GM19351 (cell line): ENCODE results near the gene NUP210.
"Not testable (repeated sequence)": the region's sequence is repeated elsewhere in the genome, so short reads cannot be mapped to it uniquely, and the experiment has no call there.

ENCODE experiments used
- ATAC-seq: cut with Tn5 transposase; IDR thresholded peaks from one replicate; pipeline ENCODE4 v1.9.1; 2021; ENCODE audit warnings: mild to moderate bottlenecking, moderate library complexity; ENCODE audit not compliant: unreplicated experiment

The NUP210 gene

DNA sequence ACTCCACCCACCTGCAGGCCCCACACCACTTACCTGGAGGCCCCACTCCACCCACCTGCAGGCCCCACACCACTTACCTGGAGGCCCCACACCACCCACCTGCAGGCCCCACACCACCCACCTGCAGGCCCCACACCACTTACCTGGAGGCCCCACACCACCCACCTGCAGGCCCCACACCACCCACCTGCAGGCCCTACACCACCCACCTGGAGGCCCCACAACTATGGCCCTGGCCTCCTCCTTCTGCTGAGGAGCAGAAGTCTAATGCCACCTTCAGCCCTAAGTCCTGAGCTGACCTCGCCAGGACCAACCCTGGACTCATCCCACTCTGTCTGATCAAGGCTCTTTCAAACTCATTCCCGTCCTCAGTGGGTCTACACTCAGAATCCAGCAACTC lies 42.4 kb downstream of the NUP210 start:
- not testable (repeated sequence) for ATAC-seq

GRCh38 chr3:13377021-13377420 lies 43.1 kb downstream of the NUP210 start:
- ATAC-seq = no peak

- no peak for ATAC-seq
Measured at GRCh38 chr3:13376091-13376490, 44.0 kb downstream of the NUP210 start.

DNA sequence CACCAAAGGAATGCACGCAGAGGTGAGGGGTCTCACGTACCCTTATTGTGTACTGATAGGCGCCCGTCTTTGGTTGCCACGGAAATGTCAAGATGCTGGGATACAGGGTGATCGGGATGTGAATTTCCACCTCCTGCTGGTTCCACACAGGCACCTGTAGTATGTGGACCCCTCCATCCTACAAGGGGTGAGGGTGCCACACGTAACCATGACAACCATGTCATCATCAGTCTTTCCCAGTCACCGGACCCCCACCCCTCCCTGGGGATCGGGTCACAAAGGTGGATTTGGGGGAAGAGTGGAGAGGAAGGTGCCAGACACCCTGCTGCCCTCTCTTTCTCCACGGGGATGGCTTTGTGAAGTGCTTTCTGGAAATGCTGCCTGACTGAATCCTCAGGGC lies 44.7 kb downstream of the NUP210 start:
- no peak for ATAC-seq

GRCh38 chr3:13373975-13374586 lies 46.0 kb downstream of the NUP210 start:
- no peak for ATAC-seq

DNA sequence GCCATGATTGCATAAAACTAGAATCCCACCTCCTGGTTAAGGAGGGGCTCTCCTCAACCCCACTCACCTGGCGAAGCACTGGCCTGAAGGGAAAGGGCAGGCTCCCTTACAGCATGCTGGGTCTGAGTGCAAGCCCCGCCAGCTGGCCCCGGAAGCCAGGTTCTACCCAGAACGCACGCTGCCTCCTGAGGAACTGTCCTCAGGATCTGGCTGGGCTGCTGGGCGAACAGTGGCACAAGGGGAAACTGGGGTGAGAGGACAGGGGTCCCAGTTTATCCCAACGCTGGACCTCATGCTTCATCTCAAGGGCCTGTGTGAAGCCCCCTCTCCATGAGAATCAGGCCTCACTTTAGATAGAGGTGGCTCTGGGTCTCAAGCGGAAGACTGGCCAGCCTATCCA lies 47.5 kb downstream of the NUP210 start:
- no peak for ATAC-seq

DNA sequence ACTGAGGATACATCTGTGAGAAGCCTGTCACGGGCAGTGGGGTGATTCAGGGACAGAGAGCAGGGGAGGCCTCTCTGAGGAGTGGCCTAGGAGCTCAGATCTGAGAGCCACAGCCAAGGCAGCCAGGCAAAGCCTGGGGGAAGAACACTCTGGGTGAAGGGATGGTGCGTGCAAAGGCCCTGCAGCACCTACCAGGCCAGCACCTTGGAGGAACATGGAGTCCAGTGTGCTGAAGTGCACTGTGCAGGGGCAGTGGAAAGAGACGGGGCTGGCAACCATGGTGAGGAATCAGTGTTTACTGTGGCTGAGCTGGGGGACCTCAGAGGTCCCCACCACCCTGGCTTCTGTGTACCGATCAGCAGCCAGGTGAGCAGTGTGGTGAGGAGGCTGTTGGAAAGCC lies 48.0 kb downstream of the NUP210 start:
- ATAC-seq = no peak

- ATAC-seq = no peak
Measured at GRCh38 chr3:13371100-13372075, 48.7 kb downstream of the NUP210 start.

GRCh38 chr3:13370609-13371008 lies 49.5 kb downstream of the NUP210 start:
- no peak for ATAC-seq

GRCh38 chr3:13370055-13370454 lies 50.1 kb downstream of the NUP210 start:
- ATAC-seq = no peak

- ATAC-seq = no peak
Measured at GRCh38 chr3:13368834-13369233, 51.3 kb downstream of the NUP210 start.

DNA sequence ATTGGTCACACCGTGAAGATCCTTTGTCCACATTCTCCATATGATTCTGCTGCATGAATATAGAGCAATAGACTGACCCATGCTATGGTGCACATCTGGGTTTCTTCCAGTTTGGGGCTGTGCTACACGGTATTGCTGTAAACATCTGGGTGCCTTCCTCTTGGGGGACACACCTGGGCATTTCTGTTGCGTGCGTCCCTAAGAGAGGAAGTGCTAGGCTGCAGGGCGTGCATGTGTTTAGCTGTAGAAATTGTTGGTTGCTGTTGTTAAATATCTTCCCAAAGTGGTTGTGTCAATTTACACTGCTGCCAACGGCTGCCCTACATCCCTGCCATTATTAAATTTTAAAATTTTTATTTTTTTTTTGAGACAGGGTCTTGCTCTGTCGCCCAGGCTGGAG lies 52.4 kb downstream of the NUP210 start:
- ATAC-seq = no peak

DNA sequence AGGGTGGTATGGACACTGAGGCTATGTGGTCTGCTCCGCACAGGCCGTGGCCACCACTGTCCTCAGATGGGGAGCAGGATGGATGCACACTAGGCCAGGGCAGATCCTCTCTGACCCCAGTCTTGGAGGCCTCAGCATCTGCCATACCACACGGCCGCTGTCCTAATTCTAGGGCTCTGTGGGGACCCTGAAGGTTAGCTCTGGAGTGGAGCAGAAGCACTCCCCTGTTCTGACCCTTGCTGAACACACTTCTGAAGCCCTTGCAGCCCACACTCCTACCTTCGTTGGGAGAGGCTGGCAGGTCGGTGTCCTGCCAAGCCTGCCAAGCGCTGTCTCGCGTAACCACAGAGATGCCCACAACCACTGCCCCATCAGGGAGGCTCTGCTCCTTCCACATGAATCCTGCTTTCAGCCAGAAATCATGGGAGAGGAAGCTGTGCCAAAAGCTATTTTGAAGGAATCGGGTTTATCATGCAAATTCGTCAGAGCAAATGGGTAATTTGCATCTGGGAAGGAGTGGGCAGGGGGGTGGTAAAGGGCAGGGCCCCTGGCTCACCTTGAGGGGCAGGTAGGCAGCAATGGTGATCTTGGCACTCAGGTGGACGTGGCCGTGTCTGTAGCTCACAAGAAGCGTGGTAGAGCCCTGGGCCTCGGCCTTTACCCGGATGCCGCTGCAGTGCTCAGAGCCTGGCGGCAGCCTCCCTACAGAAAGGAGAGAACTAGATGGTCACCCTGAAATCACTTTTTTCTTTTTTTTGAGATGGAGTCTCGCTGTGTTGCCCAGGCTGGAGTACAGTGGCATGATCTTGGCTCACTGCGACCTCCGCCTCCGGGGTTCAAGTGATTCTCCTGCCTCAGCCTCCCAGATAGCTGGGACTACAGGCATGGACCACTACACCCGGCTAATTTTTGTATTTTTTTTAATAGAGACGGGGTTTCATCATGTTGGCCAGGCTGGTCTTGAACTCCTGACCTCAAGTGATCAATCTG lies 54.4 kb downstream of the NUP210 start:
- ATAC-seq = no peak

- no peak for ATAC-seq
Measured at GRCh38 chr3:13364602-13365271, 55.4 kb downstream of the NUP210 start.

- ATAC-seq = no peak
Measured at GRCh38 chr3:13362551-13362950, 57.6 kb downstream of the NUP210 start.

DNA sequence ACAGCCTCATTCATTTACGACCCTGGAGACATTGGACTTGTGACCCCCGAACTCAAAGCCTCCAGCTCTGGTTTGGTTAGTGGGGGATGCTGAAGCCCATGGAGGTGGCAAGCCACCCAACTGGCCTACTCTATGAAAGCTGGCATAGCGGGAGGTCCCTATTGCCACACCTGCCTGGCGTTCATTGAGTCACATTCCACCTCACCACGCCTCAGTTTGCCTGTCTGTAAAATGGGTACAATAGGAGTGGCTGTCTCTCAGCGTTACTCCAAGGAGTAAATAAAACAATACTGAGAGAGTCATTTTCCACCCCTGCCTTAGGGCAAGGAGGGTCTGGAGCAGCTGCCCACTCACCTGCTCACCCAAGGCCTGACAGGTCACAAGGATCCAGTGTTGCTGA lies 60.2 kb downstream of the NUP210 start:
- no peak for ATAC-seq

DNA sequence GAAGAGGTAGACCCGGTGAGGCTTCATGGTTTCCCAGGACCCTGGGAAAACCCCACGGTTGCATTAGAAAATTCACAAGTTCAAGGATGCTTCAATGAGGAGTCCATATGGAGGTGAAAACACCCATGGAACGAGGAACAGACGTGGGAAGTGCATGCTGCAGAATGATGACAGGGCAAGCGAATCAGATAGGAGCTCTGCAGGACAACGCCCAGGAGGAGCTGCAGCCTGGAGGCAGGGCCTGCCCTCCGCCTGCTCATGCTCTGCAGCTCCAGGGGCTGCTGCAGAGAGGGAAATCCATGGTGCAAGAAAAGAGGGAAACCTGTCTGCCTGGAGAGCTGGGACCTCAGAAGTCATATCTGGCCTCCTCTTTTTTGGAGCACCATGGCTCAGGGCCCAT lies 61.5 kb downstream of the NUP210 start:
- no peak for ATAC-seq

- no peak for ATAC-seq
Measured at GRCh38 chr3:13358051-13358450, 62.1 kb downstream of the NUP210 start.

DNA sequence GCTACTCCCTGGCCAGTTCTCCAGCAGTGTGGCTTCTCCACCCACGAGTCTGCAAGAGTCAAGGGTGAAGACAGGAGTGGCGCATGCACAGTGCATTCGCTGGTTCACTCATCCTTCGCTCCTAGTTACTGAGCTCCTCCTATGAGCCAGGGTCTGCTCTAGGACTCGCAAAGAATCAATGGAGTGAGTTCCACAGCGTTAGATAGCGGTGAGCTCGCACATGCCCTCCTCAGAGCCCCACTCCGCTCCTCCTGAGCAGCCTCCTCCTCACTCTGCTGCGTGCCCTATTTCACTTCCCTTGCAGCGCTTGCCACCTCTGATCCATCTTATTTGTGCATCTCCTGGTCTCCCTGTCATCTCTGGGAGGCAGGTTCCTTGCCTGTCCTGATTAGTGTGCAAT lies 63.0 kb downstream of the NUP210 start:
- no peak for ATAC-seq

DNA sequence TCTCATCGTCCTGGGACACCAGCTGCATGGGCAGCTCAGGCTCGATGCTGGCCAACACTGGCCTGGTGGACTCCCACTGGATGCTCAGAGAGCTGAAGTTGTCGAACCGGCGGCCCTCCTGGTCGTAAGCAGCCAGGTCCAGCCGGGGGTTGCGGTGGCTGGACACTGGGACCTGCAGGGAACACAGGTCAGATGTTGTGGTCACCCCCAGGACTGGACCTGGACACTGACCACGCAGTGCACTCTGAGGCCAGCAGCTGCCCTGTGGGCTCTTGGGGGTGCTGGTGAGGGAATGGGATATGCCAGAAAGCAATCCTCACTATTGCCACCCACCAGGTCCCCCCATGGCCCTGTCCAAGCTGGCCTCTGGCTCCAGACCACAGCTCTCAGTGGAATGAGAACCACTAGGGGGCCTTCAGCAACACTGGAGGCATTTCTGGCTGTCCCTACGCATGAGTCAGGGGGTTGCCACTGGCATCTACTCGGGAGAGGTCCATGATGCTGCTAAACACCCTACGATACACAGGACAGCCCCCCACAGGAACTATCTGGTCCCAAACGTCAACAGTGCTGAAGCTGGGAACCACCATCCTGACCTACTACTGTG lies 66.1 kb downstream of the NUP210 start:
- no peak for ATAC-seq
